Thyroid gland (tissue), 4 donors: ENCODE results near the gene ABLIM1. TPM values are rescaled to one million over a fixed set of nuclear protein-coding genes. Genes with fewer than 3 reads are reported as not detected.

Experiments
- DNase-seq, 2 donors: peaks; one replicate each; pipeline ENCODE4 v3.0.0-alpha.2; 2019
- H3K27ac ChIP-seq, 3 donors: fragments of 200-600 bp; sonication (generic); 1 replicate in 2 of 3; 2 replicates in 1 of 3; pipeline ENCODE4 v1.5.1; 2016 to 2019; ENCODE audit warnings: mild to moderate bottlenecking in 1 of 3, moderate library complexity in 1 of 3
- H3K27me3 ChIP-seq: fragments of 200-600 bp; sonication (generic); one replicate; pipeline ENCODE4 v1.5.1; 2019
- H3K36me3 ChIP-seq, 2 donors: fragments of 200-600 bp; sonication (generic); one replicate each; pipeline ENCODE4 v1.5.1; 2016 to 2019
- H3K4me1 ChIP-seq, 2 donors: fragments of 200-600 bp; sonication (generic); one replicate each; pipeline ENCODE4 v1.5.1; 2017 to 2019
- H3K4me3 ChIP-seq, 3 donors: fragments of 200-600 bp; sonication (generic); replicated peaks in 1 of 3; 1 replicate in 2 of 3; 2 replicates in 1 of 3; pipeline ENCODE4 v1.5.1; 2016; ENCODE audit warnings: mild to moderate bottlenecking in 1 of 3
- H3K9me3 ChIP-seq: fragments of 200-600 bp; sonication (generic); one replicate; pipeline ENCODE4 v1.5.1; 2017
- POLR2A ChIP-seq, 2 donors: fragments of 450-650 bp; IDR thresholded peaks; one replicate each; pipeline ENCODE4 v1.6.1; 2017; ENCODE audit warnings: antibody characterized with exemption in 2 of 2, mild to moderate bottlenecking in 2 of 2, moderate library complexity in 1 of 2
- WGBS, 2 donors: methylation state at CpG; one replicate each; pipeline ENCODE4 v1.1.5; 2017; 5-methylcytosine and 5-hydroxymethylcytosine counted together
- intact Hi-C: fragments of 100-400 bp; cut with DNase I; formaldehyde crosslinking; loops from one replicate; pipeline ENCODE4 v1.15.1; 2023
- total RNA-seq, 4 donors: library from RNA; depleted of rRNA; stranded (reverse); fragments of >200 nt; gene quantifications; one replicate each; pipeline ENCODE4 v1.2.3, GENCODE V29; 2016
- TF ChIP-seq, protein P1 (sequence below), 6 experiments: fragments of 200-600 bp in 3 of 6; fragments of 450-650 bp in 3 of 6; sonication (generic) in 3 of 6; IDR thresholded peaks; one replicate each; pipeline ENCODE4 v1.5.1; 2016 to 2019; ENCODE audit warnings: antibody characterized with exemption in 6 of 6, mild to moderate bottlenecking in 2 of 6, inconsistent platforms in 1 of 6, moderate library complexity in 1 of 6

ABLIM1 gene
- total RNA-seq, 4 donors from 2014 or later = 225 to 404 (median 382) TPM

DNA sequence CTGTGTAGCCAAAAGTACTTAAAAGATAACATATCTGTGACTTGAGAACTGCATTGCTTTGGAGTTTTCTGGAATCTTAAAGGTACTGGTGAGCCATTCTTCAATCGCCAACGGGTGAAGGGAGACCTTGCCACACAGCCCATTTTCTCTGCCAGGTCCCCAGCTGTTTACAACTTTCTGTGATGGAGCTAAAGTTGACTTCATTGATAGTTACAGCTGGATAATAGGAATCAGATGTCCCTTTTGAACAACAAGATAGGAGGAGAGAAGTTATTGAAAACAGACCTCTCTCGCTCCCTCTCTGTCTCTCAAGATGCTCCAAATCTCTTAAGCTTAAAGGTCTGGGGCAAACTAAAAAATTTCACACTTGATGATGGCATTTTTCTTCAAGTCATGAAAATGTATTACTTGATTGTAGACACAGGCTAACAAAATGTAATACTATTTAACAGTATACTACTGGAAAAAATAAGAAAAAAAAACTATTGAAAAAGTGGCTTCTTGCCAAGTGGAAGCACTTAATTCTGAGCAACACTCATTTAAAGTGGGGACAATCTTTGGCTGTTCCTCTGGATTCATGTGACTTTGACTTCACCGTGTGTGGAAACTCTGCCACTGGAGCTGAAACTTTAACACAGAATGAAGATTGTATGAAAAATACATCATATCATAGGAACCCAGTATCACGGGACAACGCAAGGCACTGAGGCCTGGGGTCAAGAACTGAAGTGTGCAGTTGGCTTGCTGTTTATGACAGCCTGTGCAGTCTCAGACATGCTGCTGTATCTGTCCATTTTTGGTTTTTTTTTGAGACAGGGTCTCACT is 175.4 kb downstream of the ABLIM1 start:
- no peaks in the 10 kb centered on the region for H3K9me3 ChIP-seq
- H3K36me3 ChIP-seq = peaks cover 0 to 5% of the 10 kb centered on the region in 2 donors
- DNase-seq = peak; percentile 73 to 78
- H3K4me1 ChIP-seq = peaks cover 88 to 91% of the 10 kb centered on the region in 2 donors
- no peaks in the 10 kb centered on the region for H3K27me3 ChIP-seq
- intact Hi-C loops = no loop called here
- H3K27ac ChIP-seq = peak overlapping the region; percentile 83 to 100 (median 97)
- TF ChIP-seq, protein P1, sequence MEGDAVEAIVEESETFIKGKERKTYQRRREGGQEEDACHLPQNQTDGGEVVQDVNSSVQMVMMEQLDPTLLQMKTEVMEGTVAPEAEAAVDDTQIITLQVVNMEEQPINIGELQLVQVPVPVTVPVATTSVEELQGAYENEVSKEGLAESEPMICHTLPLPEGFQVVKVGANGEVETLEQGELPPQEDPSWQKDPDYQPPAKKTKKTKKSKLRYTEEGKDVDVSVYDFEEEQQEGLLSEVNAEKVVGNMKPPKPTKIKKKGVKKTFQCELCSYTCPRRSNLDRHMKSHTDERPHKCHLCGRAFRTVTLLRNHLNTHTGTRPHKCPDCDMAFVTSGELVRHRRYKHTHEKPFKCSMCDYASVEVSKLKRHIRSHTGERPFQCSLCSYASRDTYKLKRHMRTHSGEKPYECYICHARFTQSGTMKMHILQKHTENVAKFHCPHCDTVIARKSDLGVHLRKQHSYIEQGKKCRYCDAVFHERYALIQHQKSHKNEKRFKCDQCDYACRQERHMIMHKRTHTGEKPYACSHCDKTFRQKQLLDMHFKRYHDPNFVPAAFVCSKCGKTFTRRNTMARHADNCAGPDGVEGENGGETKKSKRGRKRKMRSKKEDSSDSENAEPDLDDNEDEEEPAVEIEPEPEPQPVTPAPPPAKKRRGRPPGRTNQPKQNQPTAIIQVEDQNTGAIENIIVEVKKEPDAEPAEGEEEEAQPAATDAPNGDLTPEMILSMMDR (IDR thresholded peaks at IDR 0.05) = no peak
- peak in 1 of 2 donors; percentile 41 for TF ChIP-seq POLR2A (IDR thresholded peaks at IDR 0.05)
- no peak overlapping the region for H3K4me3 ChIP-seq
- 27 to 34% methylated on average over 6 of the region's 6 CpGs for WGBS, 2 donors

DNA sequence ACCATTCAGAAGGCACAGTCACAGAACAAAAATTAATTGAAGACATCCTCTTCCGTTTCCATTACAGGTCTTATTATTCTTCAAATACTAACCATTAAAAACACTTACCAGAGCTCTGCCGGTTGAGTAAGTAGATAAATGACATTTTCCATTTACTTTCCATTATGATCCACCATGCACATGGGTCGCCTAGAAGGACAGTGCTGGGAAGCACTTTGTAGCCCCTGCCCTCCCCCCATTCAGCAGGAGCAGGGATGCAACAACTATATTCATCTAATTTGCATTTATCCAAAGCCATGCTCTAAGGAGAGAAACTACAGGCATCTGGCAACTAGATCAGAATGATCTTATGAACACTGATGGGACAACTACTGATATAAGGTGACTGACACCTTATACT is 177.0 kb downstream of the ABLIM1 start:
- Histone ChIP-seq H3K9me3 (no peaks in the 10 kb centered on the region), H3K27ac (peak overlapping the region; percentile 83 to 100 (median 97)), H3K4me1 (peaks cover 89 to 91% of the 10 kb centered on the region in 2 donors), H3K36me3 (peaks cover 0 to 5% of the 10 kb centered on the region in 2 donors), H3K4me3 (no peak overlapping the region), H3K27me3 (no peaks in the 10 kb centered on the region)
- intact Hi-C loops = no loop called here
- no peak for DNase-seq
- WGBS, 2 donors = 89 to 93% methylated on average over 3 of the region's 3 CpGs
- no peak for TF ChIP-seq POLR2A (IDR thresholded peaks at IDR 0.05)
- TF ChIP-seq, protein P1 (IDR thresholded peaks at IDR 0.05) = no peak

DNA sequence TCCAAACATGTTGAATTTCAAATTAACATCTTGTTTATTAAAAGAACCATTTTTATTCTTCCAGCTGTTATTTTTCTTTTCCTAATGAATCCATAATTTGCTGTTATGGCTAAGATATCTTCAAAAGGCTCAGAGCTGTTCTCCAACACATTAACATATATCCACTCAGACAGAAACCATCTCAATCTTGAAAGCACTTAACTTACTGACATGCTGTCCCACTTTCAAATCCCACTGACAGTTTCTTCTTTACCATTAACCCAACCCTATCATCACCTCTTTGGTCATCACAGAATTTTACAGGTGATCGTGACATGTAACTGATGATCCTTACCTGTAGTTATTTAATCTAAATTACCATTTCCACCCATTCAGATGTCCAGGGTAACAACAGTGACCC is 178.2 kb downstream of the ABLIM1 start:
- no peak overlapping the region for H3K4me3 ChIP-seq
- peaks cover 84 to 86% of the 10 kb centered on the region in 2 donors for H3K4me1 ChIP-seq
- no peak for TF ChIP-seq POLR2A (IDR thresholded peaks at IDR 0.05)
- TF ChIP-seq, protein P1 (IDR thresholded peaks at IDR 0.05) = no peak
- H3K27ac ChIP-seq = peak overlapping the region; percentile 83 to 100 (median 97)
- no peaks in the 10 kb centered on the region for H3K9me3 ChIP-seq
- intact Hi-C loops = no loop called here
- 96 to 100% methylated on average over 1 of the region's 1 CpG for WGBS, 2 donors
- H3K27me3 ChIP-seq = no peaks in the 10 kb centered on the region
- H3K36me3 ChIP-seq = peaks cover 0 to 2% of the 10 kb centered on the region in 2 donors
- DNase-seq = no peak

DNA sequence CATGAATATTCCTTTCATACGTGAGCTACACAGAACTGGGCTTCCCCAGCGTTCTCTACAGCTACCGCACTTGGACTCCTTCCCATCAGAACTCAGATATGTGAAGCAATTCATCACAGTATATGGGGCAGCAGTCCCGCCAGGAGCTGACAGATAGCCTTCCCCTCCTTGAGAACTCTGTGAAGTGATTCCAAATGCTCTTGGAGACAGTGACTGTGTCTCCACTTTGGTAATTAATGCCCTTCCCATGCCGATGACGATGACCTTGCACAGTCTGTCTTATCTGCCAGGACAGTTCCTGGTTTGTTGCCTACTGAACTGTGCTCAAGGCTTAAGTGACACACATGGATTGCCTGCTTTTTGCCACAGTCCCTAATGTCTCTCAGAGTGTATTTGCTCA is 178.8 kb downstream of the ABLIM1 start:
- no peak overlapping the region for H3K4me3 ChIP-seq
- peak; percentile 62 to 63 for DNase-seq
- no peaks in the 10 kb centered on the region for H3K27me3 ChIP-seq
- H3K9me3 ChIP-seq = no peaks in the 10 kb centered on the region
- TF ChIP-seq POLR2A (IDR thresholded peaks at IDR 0.05) = peak in 1 of 2 donors; percentile 76
- TF ChIP-seq, protein P1 (IDR thresholded peaks at IDR 0.05) = no peak
- H3K4me1 ChIP-seq = peaks cover 79 to 86% of the 10 kb centered on the region in 2 donors
- no peaks in the 10 kb centered on the region for H3K36me3 ChIP-seq
- 35 to 45% methylated on average over 6 of the region's 6 CpGs for WGBS, 2 donors
- intact Hi-C loops = no loop called here
- H3K27ac ChIP-seq = peak overlapping the region; percentile 83 to 100 (median 97)

DNA sequence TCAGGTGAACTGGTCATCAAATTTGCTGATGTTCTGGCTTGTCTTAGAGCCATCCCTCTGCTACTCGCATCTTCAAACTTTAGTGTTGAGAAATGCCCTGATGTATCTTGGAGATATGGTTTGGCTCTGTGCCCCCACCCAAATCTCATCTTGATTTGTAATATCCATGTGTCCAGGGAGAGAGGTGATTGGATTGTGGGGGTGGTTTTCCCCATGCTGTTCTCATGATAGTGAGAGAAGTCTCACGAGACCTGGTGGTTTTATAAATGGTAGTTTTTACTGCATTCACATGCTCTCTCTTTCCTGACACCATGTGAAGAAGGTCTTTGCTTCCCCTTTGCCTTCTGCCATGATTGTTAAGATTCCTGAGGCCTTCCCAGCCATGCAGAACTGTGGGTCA is 179.8 kb downstream of the ABLIM1 start:
- TF ChIP-seq POLR2A (IDR thresholded peaks at IDR 0.05) = no peak
- TF ChIP-seq, protein P1 (IDR thresholded peaks at IDR 0.05) = no peak
- H3K27ac ChIP-seq = peak overlapping the region; percentile 83 to 100 (median 97)
- DNase-seq = no peak
- WGBS, 2 donors = 92 to 98% methylated on average over 2 of the region's 2 CpGs
- no peaks in the 10 kb centered on the region for H3K36me3 ChIP-seq
- H3K4me1 ChIP-seq = peaks cover 74 to 86% of the 10 kb centered on the region in 2 donors
- H3K4me3 ChIP-seq = no peak overlapping the region
- H3K9me3 ChIP-seq = no peaks in the 10 kb centered on the region
- no peaks in the 10 kb centered on the region for H3K27me3 ChIP-seq
- intact Hi-C loops = no loop called here
